Right ventricle myocardium inferior (tissue), 1 donor: ENCODE results near the gene PDLIM4. TPM values are rescaled to one million over a fixed set of nuclear protein-coding genes. Genes with fewer than 3 reads are reported as not detected.

ENCODE experiments used
- ATAC-seq: fragments of 200-7000 bp; cut with Tn5 transposase; one replicate; pipeline ENCODE4 v1.9.1; 2020; ENCODE audit warnings: mild to moderate bottlenecking, moderate library complexity
- DNase-seq: peaks from one replicate; pipeline ENCODE4 v3.0.0; 2021; ENCODE audit errors: missing footprints
- intact Hi-C: fragments of 100-400 bp; cut with DNase I; formaldehyde crosslinking; loops from one replicate; pipeline ENCODE4 v1.11.0; 2022
- total RNA-seq: library from RNA; stranded (reverse); fragmentation: NEBNext Ultra II Directional; extraction: Animal tissue kit (Norgen Biotek cat#: 25700); gene quantifications from one replicate; pipeline ENCODE4 v1.2.1, GENCODE V29; 2021
- donor health status: DM: no; HTN: yes; CAD: no; lungs with severe emphysema.

Gene PDLIM4
- total RNA-seq, 1 donor from 2014 or later: 5.4 TPM

GRCh38 chr5:132294728-132295504 lies 37.4 kb downstream of the PDLIM4 start:
- ATAC-seq (no peak), DNase-seq (peak; percentile 86)
- intact Hi-C loops: loop anchor here (2.0 to 10.0 kb wide), 3 partner anchors 60 to 200 kb away; partner anchors contain the start of genes IRF1 and SLC22A5

- ATAC-seq (no peak), DNase-seq (no peak)
- intact Hi-C loops: loop anchor here (2.0 to 10.0 kb wide), 3 partner anchors 61 to 199 kb away; partner anchors contain the start of genes IRF1 and SLC22A5
These were observed 38.3 kb downstream of the PDLIM4 start for GRCh38 chr5:132295505-132296411.

- ATAC-seq (no peak), DNase-seq (no peak)
- intact Hi-C loops: loop anchor here (10.0 kb wide), 2 partner anchors 62 to 198 kb away; partner anchors contain the start of gene IRF1
These were observed 39.0 kb downstream of the PDLIM4 start for GRCh38 chr5:132296412-132297016.

- no peak for DNase-seq
- intact Hi-C loops: loop anchor here (10.0 kb wide), 2 partner anchors 63 to 197 kb away; partner anchors contain the start of gene IRF1
- ATAC-seq: no peak
These were observed 39.9 kb downstream of the PDLIM4 start for GRCh38 chr5:132297211-132297940.

- no peak for DNase-seq
- no peak for ATAC-seq
- intact Hi-C loops: loop anchor here (10.0 kb wide), 2 partner anchors 64 to 196 kb away; partner anchors contain the start of gene IRF1
These were observed 41.1 kb downstream of the PDLIM4 start for GRCh38 chr5:132298298-132299212.

GRCh38 chr5:132299917-132300316 lies 42.4 kb downstream of the PDLIM4 start:
- intact Hi-C loops: loop anchor here (10.0 kb wide), 2 partner anchors 65 to 195 kb away; partner anchors contain the start of gene IRF1
- DNase-seq: no peak
- ATAC-seq: no peak

GRCh38 chr5:132300577-132301343 lies 43.3 kb downstream of the PDLIM4 start:
- no peak for DNase-seq
- intact Hi-C loops: no loop called here
- peak; percentile 47 for ATAC-seq

- no peak for DNase-seq
- peak; percentile 81 for ATAC-seq
- intact Hi-C loops: no loop called here
These were observed 44.1 kb downstream of the PDLIM4 start for GRCh38 chr5:132301344-132302271.

GRCh38 chr5:132302413-132302812 lies 44.9 kb downstream of the PDLIM4 start:
- intact Hi-C loops: no loop called here
- ATAC-seq: no peak
- DNase-seq: no peak

GRCh38 chr5:132303589-132303988 lies 46.1 kb downstream of the PDLIM4 start:
- intact Hi-C loops: no loop called here
- no peak for DNase-seq
- no peak for ATAC-seq

- DNase-seq (no peak), ATAC-seq (no peak)
- intact Hi-C loops: no loop called here
These were observed 47.9 kb downstream of the PDLIM4 start for GRCh38 chr5:132305420-132305819.

- ATAC-seq (no peak), DNase-seq (no peak)
- intact Hi-C loops: no loop called here
These were observed 51.2 kb downstream of the PDLIM4 start for GRCh38 chr5:132308701-132309100.

- no peak for ATAC-seq
- intact Hi-C loops: no loop called here
- DNase-seq: no peak
These were observed 52.2 kb downstream of the PDLIM4 start for GRCh38 chr5:132309679-132310078.

- ATAC-seq (peak; percentile 14), DNase-seq (no peak)
- intact Hi-C loops: no loop called here
These were observed 52.8 kb downstream of the PDLIM4 start for GRCh38 chr5:132310141-132310834.

GRCh38 chr5:132313366-132313765 lies 55.9 kb downstream of the PDLIM4 start:
- DNase-seq (no peak), ATAC-seq (no peak)
- intact Hi-C loops: no loop called here
